Measurements from ENCODE around the gene TMEM175. TPM values are rescaled to one million over a fixed set of nuclear protein-coding genes. Genes with fewer than 3 reads are reported as not detected.

TMEM175 gene
- total and polyA plus RNA-seq, 2 of the 13 experiments (the other 11 are each of a cell fraction or from before 2014, with no cell fraction given) = 5.1 to 9.9 TPM

GRCh38 chr4:970046-970745 is 37.9 kb downstream of the TMEM175 start:
- CTCF ChIA-PET (ENCODE audit: low intra/inter-chr PET ratio, low total read pairs) = no interaction called here
- no peak for FAIRE-seq
- 97% methylated on average over 17 of the region's 25 CpGs for WGBS (ENCODE audit: low lambda C conversion rate)

GRCh38 chr4:970854-971520 is 38.7 kb downstream of the TMEM175 start:
- Histone ChIP-seq H3K9me3 (ENCODE audit: low read length) (no peaks in the 10 kb centered on the region), H3K27ac (ENCODE audit: extremely low read length, insufficient read depth, low read length) (no peak overlapping the region), H3K4me2 (ENCODE audit: low read depth, low read length) (no peak overlapping the region), H3K4me3 (replicated peaks in 1 of 3; ENCODE audit: insufficient read depth in 1 of 3, low read depth in 2 of 3, low read length in 3 of 3) (no peak overlapping the region), H3K27me3 (ENCODE audit: control insufficient read depth in 1 of 2, insufficient read depth in 2 of 2, low read length in 2 of 2) (no peaks in the 10 kb centered on the region), H2AFZ (ENCODE audit: low read length) (no peak overlapping the region), H3K79me2 (ENCODE audit: insufficient read depth, low read length) (no peaks in the 10 kb centered on the region), H3K36me3 (replicated peaks in 1 of 2; ENCODE audit: control insufficient read depth in 1 of 2, insufficient read depth in 2 of 2, low read length in 2 of 2) (no peaks in the 10 kb centered on the region), H4K20me1 (ENCODE audit: insufficient read depth, low read length) (peaks cover 3% of the 10 kb centered on the region; the same call in 1 of the 2 replicates), H3K9ac (ENCODE audit: insufficient read depth, low read depth, low read length) (no peak overlapping the region), H3K4me1 (ENCODE audit: insufficient read depth, low read length) (peaks cover 10% of the 10 kb centered on the region)
- TF ChIP-seq SALL1 (CRISPR knock-in tag; IDR thresholded peaks at IDR 0.05) = no peak
- TF ChIP-seq ZNF317 (CRISPR knock-in tag; IDR thresholded peaks at IDR 0.05) = no peak
- TF ChIP-seq SP5 (CRISPR knock-in tag; IDR thresholded peaks at IDR 0.05; ENCODE audit: borderline replicate concordance, low read depth) = no peak
- no peak for TF ChIP-seq ZNF432 (CRISPR knock-in tag; IDR thresholded peaks at IDR 0.05; ENCODE audit: borderline replicate concordance)
- POLR2A ChIA-PET = interaction anchor here (1.0 kb wide), 1 partner anchor 14 kb away, joined by 3 read pairs; no protein-coding TSS in a partner anchor
- intact Hi-C loops (cut with micrococcal nuclease; ENCODE audit: unreplicated experiment) = no loop called here
- FAIRE-seq (no peak), ATAC-seq (no peak), DNase-seq (ENCODE audit: low spot score) (no peak)
- BruUV-seq (replicated peaks) = no TSS peak
- CTCF ChIA-PET (ENCODE audit: low intra/inter-chr PET ratio, low total read pairs) = no interaction called here
- WGBS (ENCODE audit: low lambda C conversion rate) = 92% methylated on average over 14 of the region's 17 CpGs
- in situ Hi-C loops (cut with HindIII; ENCODE audit: extremely low pct_ligation_motif_present, low pct_unique_long_range_greater_than_20kb) = no loop called here

More at GRCh38 chr4:970046-970745, 37.9 kb downstream of the TMEM175 start:
- TF ChIP-seq AGO2 (optimal IDR thresholded peaks at IDR 0.05; ENCODE audit: low read depth, low read length) (peak; percentile 58), ZNF562 (CRISPR knock-in tag; IDR thresholded peaks at IDR 0.05; ENCODE audit: borderline replicate concordance) (no peak)
- Histone ChIP-seq H3K27ac (ENCODE audit: extremely low read length, insufficient read depth, low read length) (no peak overlapping the region), H3K9me3 (ENCODE audit: low read length) (no peaks in the 10 kb centered on the region), H2AFZ (ENCODE audit: low read length) (no peak overlapping the region), H3K4me3 (replicated peaks in 1 of 3; ENCODE audit: insufficient read depth in 1 of 3, low read depth in 2 of 3, low read length in 3 of 3) (no peak overlapping the region), H3K36me3 (replicated peaks in 1 of 2; ENCODE audit: control insufficient read depth in 1 of 2, insufficient read depth in 2 of 2, low read length in 2 of 2) (no peaks in the 10 kb centered on the region), H3K4me2 (ENCODE audit: low read depth, low read length) (no peak overlapping the region), H4K20me1 (ENCODE audit: insufficient read depth, low read length) (peaks cover 3% of the 10 kb centered on the region; the same call in 1 of the 2 replicates), H3K4me1 (ENCODE audit: insufficient read depth, low read length) (peaks cover 10% of the 10 kb centered on the region), H3K79me2 (ENCODE audit: insufficient read depth, low read length) (no peaks in the 10 kb centered on the region), H3K9ac (ENCODE audit: insufficient read depth, low read depth, low read length) (no peak overlapping the region), H3K27me3 (ENCODE audit: control insufficient read depth in 1 of 2, insufficient read depth in 2 of 2, low read length in 2 of 2) (no peaks in the 10 kb centered on the region)
- DNase-seq (ENCODE audit: low spot score) = no peak
- intact Hi-C loops (cut with micrococcal nuclease; ENCODE audit: unreplicated experiment) = no loop called here
- BruUV-seq (replicated peaks) = no TSS peak
- POLR2A ChIA-PET = no interaction called here
- no peak for ATAC-seq
- in situ Hi-C loops (cut with HindIII; ENCODE audit: extremely low pct_ligation_motif_present, low pct_unique_long_range_greater_than_20kb) = no loop called here

All from HepG2 (cell line).